HG02759 (cell line): ENCODE data around the gene RIC3.

Experiments
- ATAC-seq: cut with Tn5 transposase; IDR thresholded peaks from one replicate; pipeline ENCODE4 v1.9.1; 2021; ENCODE audit warnings: mild to moderate bottlenecking, moderate library complexity; ENCODE audit not compliant: unreplicated experiment

Gene RIC3

DNA sequence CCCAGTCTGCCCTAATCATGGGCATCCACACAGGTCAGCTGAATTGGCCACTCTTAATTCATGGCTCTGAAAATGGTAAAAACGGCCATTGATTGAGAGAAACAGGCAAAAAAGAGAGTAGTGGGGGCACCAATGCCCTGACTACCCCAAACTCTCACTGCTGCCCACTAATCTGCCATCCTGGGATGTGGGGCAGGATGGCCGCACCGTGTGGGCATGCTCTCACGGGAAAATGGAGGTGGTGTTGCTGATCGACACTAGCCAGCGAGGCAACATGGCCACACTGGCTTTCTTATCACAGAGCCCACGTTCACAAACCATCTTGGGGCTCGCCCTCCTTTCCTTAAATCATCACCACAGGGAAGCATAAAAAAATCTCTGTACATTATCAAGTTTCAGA, 99.1 kb downstream of the RIC3 start:
- no peak for ATAC-seq

GRCh38 chr11:8068605-8069221, 100.1 kb downstream of the RIC3 start:
- ATAC-seq: no peak

- ATAC-seq: no peak
These were observed 100.8 kb downstream of the RIC3 start for GRCh38 chr11:8067929-8068575.

- no peak for ATAC-seq
These were observed 101.3 kb downstream of the RIC3 start for GRCh38 chr11:8067567-8067928.

- ATAC-seq: no peak
These were observed 101.8 kb downstream of the RIC3 start for GRCh38 chr11:8066911-8067455.

GRCh38 chr11:8066036-8066910, 102.6 kb downstream of the RIC3 start:
- ATAC-seq: no peak

- ATAC-seq: no peak
These were observed 103.8 kb downstream of the RIC3 start for GRCh38 chr11:8065031-8065430.

GRCh38 chr11:8063324-8063723, 105.5 kb downstream of the RIC3 start:
- no peak for ATAC-seq

DNA sequence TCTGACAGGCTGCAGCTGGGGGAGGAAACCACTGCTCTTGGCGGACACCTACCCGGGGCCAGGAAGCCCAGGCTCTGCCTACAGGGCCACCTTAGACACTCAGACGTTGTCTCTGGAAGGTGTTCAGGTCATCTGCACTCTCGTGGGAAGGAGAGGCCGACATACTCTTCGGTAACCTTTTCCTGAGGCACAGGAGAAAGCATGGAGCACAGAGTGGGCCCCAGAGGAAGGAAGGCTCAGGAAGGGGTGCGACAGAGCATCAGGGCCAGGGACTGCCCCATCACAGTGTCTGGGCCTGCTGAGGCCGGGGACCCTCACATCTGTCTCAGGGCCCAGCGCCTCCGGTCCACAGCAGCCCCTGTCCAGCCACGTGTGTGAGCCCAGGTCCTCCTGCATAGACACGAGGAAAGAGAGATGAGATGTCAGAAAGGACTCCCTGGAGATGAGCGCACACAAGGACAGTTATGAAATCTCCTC, 106.0 kb downstream of the RIC3 start:
- ATAC-seq: no peak

GRCh38 chr11:8061555-8062428, 107.0 kb downstream of the RIC3 start:
- no peak for ATAC-seq

DNA sequence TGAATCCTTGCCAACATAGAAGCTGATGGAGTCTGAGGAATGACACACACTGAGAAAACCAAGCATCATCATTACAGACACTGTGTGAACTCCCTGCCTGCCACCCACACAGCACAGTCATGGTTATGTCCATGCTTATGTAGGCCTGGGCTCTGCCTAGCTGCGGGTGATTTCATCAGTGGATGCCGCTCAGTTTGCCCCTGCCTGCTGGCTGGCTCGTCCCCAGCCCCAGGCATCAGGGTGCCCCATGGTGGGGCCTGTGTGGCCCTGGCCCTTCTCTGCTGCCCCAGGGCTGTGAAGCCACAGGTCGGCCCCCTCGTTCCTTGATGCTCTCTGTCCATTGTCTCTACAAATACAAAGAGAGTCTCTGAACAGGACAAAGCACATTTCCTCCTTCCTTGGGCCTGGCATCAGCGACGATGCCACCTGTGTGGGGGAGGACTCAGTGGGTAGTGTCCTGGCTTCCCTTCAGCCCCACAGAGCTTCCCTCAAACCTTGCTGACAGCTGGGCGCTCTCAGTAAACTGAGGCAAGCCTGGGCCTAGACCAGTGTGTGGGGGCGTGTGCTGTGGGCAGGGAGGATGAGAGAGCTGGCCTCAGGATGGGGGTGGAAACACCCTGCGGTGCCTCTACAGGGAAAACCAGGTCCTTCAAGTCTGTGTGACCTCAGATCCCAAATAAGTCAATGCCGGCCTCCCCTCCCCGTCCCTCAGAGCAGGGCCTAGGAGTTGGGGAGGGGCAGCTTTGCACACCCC, 107.8 kb downstream of the RIC3 start:
- no peak for ATAC-seq

DNA sequence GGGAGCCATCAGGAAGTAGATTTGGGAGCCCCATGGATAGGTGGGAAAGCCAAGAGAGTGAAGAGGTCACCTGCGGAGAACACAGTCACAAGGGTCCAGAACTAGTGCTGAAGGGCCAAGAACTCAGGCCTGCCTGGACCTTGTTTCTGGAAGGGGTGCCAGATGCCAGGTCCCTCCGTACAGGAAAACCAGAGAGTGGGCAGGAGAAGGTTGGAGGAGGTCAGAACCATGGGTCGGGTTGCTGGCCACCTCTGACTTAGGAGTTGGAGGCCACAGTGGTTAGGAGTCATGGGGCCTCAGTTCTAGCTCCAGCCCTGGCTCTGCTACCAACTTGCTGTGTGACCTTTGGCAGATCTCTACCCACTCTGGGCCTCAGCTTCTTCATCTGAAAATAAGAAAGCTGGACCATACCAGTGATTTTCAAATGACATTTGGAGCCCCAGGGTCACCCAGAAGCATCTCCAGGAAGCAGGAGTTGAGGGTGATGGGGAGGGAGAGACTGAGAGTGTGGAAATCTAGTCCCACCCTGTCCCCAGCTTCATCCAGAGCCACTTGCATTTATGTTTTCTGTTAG, 108.6 kb downstream of the RIC3 start:
- ATAC-seq: no peak

GRCh38 chr11:8059571-8060011, 109.2 kb downstream of the RIC3 start:
- ATAC-seq: no peak

GRCh38 chr11:8059030-8059429, 109.8 kb downstream of the RIC3 start:
- ATAC-seq: no peak

GRCh38 chr11:8058216-8058615, 110.6 kb downstream of the RIC3 start:
- ATAC-seq: no peak

GRCh38 chr11:8056810-8057463, 111.9 kb downstream of the RIC3 start:
- ATAC-seq: no peak
